Spleen (tissue), 11 donors: ENCODE measurements around the gene SMOC1. TPM values are rescaled to one million over a fixed set of nuclear protein-coding genes. Genes with fewer than 3 reads are reported as not detected.

Source experiments
- DNase-seq: peaks from one replicate; pipeline ENCODE4 v3.0.0-alpha.2; 2020
- H3K27ac ChIP-seq, 8 donors: fragments of 200-600 bp; sonication (generic) in 7 of 8; 1 replicate in 4 of 8; 2 replicates in 4 of 8; pipeline versions ENCODE4 v1.5.0 to v1.8.0; 2016 to 2021; ENCODE audit warnings: inconsistent platforms in 4 of 8, mild to moderate bottlenecking in 4 of 8, moderate library complexity in 1 of 8
- H3K27me3 ChIP-seq, 7 donors: fragments of 200-600 bp; sonication (generic) in 6 of 7; replicated peaks in 1 of 7; 1 replicate in 4 of 7; 2 replicates in 3 of 7; pipeline versions ENCODE4 v1.5.0 to v1.8.0; 2016 to 2021; ENCODE audit warnings: inconsistent platforms in 3 of 7, mild to moderate bottlenecking in 1 of 7
- H3K36me3 ChIP-seq, 6 donors: fragments of 200-600 bp; sonication (generic) in 5 of 6; 1 replicate in 4 of 6; 2 replicates in 2 of 6; pipeline versions ENCODE4 v1.5.0 to v1.8.0; 2016 to 2021; ENCODE audit warnings: inconsistent platforms in 2 of 6
- H3K4me1 ChIP-seq, 6 donors: fragments of 200-600 bp; sonication (generic) in 5 of 6; 1 replicate in 3 of 6; 2 replicates in 3 of 6; pipeline versions ENCODE4 v1.5.0 to v1.8.0; 2016 to 2021; ENCODE audit warnings: inconsistent platforms in 3 of 6
- H3K4me3 ChIP-seq, 8 donors: fragments of 200-600 bp; sonication (generic) in 7 of 8; 1 replicate in 4 of 8; 2 replicates in 4 of 8; pipeline versions ENCODE4 v1.5.0 to v1.8.0; 2016 to 2021; ENCODE audit warnings: inconsistent platforms in 4 of 8, mild to moderate bottlenecking in 4 of 8, moderate library complexity in 2 of 8
- H3K9me3 ChIP-seq, 8 donors: fragments of 200-600 bp; sonication (generic) in 7 of 8; 1 replicate in 4 of 8; 2 replicates in 4 of 8; pipeline versions ENCODE4 v1.5.0 to v1.8.0; 2016 to 2021; ENCODE audit warnings: inconsistent platforms in 4 of 8
- POLR2A ChIP-seq, 3 donors: fragments of 450-650 bp; IDR thresholded peaks; one replicate each; pipeline ENCODE4 v1.5.1; 2017; ENCODE audit warnings: antibody characterized with exemption in 3 of 3, mild to moderate bottlenecking in 1 of 3
- POLR2AphosphoS5 ChIP-seq, 3 donors: sonication (generic); formaldehyde crosslinking; IDR thresholded peaks; one replicate each; pipeline ENCODE4 v1.5.1; 2017; ENCODE audit warnings: antibody characterized with exemption in 3 of 3
- WGBS, 5 donors: extraction: QIAGEN DNeasy Blood & Tissue Kit in 3 of 5; methylation state at CpG; one replicate each; pipeline versions ENCODE4 v1.1.5 to v1.1.7; 2013 to 2018; 5-methylcytosine and 5-hydroxymethylcytosine counted together
- intact Hi-C: fragments of 100-400 bp; cut with DNase I; formaldehyde crosslinking; loops from one replicate; pipeline ENCODE4 v1.15.0; 2023; ENCODE audit warnings: low total_unique reads
- polyA plus RNA-seq, 3 donors: library from polyadenylated mRNA; stranded (reverse); fragments of 200-250 nt; gene quantifications; one replicate each; pipeline ENCODE4 v1.2.1, GENCODE V29; 2013
- total RNA-seq, 7 donors: library from RNA; depleted of rRNA in 3 of 7; stranded (reverse); fragments of >200 nt in 3 of 7; fragmentation: NEBNext Ultra II Directional in 4 of 7; extraction: Animal tissue kit (Norgen Biotek cat#: 25700) in 4 of 7; gene quantifications; one replicate each; pipeline versions ENCODE4 v1.1.0 to v1.2.1, GENCODE V29; 2016 to 2021
- TF ChIP-seq, protein P1 (sequence below), 11 experiments: fragments of 200-600 bp in 7 of 11; fragments of 450-650 bp in 4 of 11; sonication (generic) in 4 of 11; IDR thresholded peaks in 8 of 11; conservative IDR thresholded peaks in 3 of 11; 1 replicate in 7 of 11; 2 replicates in 4 of 11; pipeline versions ENCODE4 v1.4.0 to v1.8.0; 2016 to 2021; ENCODE audit warnings: antibody characterized with exemption in 11 of 11, inconsistent platforms in 4 of 11, mild to moderate bottlenecking in 1 of 11
- donor health status: healthy with polysubstance abuse.
- donor health status: DM: no; HTN: no; CAD: no; lungs with moderate emphysema.
- donor health status: DM: no; HTN: no; CAD: no.
- donor health status: Bipolar disorder and iron deficiency.
- donor health status: healthy.
- donor health status: DM: no; HTN: no; CAD: no.
- donor health status: DM: yes; HTN: yes; CAD: no.

SMOC1 gene
- total and polyA plus RNA-seq, 10 donors = 6.1 to 108 (median 29.6) TPM

DNA sequence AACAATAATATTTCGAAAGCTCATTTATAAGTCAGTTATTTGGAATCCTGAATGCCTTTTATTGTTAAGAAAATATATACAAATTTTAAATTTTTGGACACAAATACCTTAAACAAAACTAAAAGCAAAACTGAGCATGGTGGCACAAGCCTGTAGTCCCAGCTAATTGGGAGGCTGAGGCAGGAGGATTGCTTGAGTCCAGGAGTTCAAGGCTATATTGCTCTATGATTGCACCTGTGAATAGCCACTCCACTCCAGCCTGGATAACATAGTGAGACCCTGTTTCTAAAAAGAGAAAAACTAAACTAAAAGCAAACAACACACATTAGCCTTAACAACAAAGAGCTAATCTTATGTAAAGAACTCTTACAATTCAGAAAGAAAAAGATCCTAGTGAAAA lies 78.8 kb downstream of the SMOC1 start:
- no peak overlapping the region for H3K27ac ChIP-seq
- H3K4me3 ChIP-seq = no peak overlapping the region
- no peak for TF ChIP-seq POLR2AphosphoS5 (IDR thresholded peaks at IDR 0.05)
- TF ChIP-seq, protein P1, sequence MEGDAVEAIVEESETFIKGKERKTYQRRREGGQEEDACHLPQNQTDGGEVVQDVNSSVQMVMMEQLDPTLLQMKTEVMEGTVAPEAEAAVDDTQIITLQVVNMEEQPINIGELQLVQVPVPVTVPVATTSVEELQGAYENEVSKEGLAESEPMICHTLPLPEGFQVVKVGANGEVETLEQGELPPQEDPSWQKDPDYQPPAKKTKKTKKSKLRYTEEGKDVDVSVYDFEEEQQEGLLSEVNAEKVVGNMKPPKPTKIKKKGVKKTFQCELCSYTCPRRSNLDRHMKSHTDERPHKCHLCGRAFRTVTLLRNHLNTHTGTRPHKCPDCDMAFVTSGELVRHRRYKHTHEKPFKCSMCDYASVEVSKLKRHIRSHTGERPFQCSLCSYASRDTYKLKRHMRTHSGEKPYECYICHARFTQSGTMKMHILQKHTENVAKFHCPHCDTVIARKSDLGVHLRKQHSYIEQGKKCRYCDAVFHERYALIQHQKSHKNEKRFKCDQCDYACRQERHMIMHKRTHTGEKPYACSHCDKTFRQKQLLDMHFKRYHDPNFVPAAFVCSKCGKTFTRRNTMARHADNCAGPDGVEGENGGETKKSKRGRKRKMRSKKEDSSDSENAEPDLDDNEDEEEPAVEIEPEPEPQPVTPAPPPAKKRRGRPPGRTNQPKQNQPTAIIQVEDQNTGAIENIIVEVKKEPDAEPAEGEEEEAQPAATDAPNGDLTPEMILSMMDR (IDR thresholded peaks at IDR 0.05 in 8 of 11, conservative IDR thresholded peaks at IDR 0.05 in 3 of 11) = no peak
- TF ChIP-seq POLR2A (IDR thresholded peaks at IDR 0.05) = no peak
- intact Hi-C loops = no loop called here
- no peaks in the 10 kb centered on the region for H3K36me3 ChIP-seq
- H3K27me3 ChIP-seq = peaks cover 0 to 23% (median 0%) of the 10 kb centered on the region in 7 donors
- WGBS, 5 donors = 53 to 96% (median 88%) methylated on average over 1 of the region's 1 CpG
- DNase-seq = no peak
- H3K4me1 ChIP-seq = no peaks in the 10 kb centered on the region
- H3K9me3 ChIP-seq = no peaks in the 10 kb centered on the region

DNA sequence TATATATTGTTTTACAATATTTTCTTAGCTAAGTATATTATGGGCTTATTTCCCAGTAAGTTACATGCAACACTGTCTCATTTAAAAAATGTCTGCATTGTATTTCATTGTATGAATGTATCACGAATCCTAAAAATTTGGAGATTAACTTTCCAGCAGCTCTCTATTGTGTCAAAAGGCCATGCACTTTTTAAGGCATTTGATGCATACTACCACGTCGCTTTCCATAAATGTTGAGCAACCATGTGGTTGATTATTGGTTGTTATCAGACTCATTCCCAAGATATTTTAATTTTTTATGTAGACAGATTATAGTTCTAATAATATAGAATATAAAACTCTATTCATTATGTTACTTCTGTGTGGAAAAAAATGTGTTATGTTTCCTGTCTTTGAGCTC lies 79.9 kb downstream of the SMOC1 start:
- Histone ChIP-seq H3K27ac (no peak overlapping the region), H3K9me3 (no peaks in the 10 kb centered on the region), H3K36me3 (no peaks in the 10 kb centered on the region), H3K27me3 (peaks cover 0 to 23% (median 0%) of the 10 kb centered on the region in 7 donors), H3K4me3 (no peak overlapping the region), H3K4me1 (no peaks in the 10 kb centered on the region)
- 91 to 95% (median 93%) methylated on average over 3 of the region's 3 CpGs for WGBS, 5 donors
- intact Hi-C loops = no loop called here
- no peak for DNase-seq
- TF ChIP-seq, protein P1 (IDR thresholded peaks at IDR 0.05 in 8 of 11, conservative IDR thresholded peaks at IDR 0.05 in 3 of 11) = no peak
- no peak for TF ChIP-seq POLR2AphosphoS5 (IDR thresholded peaks at IDR 0.05)
- no peak for TF ChIP-seq POLR2A (IDR thresholded peaks at IDR 0.05)

DNA sequence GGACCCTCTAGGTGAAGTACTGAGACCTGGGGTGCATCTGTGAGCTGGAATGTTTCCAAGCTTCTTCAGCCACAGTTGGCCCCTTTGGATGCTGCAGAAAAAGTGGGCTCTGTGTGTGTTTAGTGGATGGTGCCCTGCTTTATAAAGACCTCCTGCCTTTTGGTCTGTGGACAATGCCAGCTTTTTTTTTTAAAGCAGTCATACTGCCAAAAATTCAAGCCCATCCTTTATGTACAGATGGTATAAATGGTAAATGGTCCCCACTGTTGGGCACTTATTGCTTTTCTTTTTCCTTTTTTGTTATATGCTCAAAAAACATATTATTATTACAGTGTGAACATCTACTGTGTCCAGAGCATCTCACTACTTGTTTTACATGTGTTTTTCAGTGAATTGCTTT lies 81.1 kb downstream of the SMOC1 start:
- Histone ChIP-seq H3K36me3 (no peaks in the 10 kb centered on the region), H3K27me3 (peaks cover 0 to 12% (median 0%) of the 10 kb centered on the region in 7 donors), H3K9me3 (no peaks in the 10 kb centered on the region), H3K4me3 (no peak overlapping the region), H3K4me1 (no peaks in the 10 kb centered on the region), H3K27ac (no peak overlapping the region)
- DNase-seq = no peak
- intact Hi-C loops = no loop called here
- TF ChIP-seq, protein P1 (IDR thresholded peaks at IDR 0.05 in 8 of 11, conservative IDR thresholded peaks at IDR 0.05 in 3 of 11) = no peak
- TF ChIP-seq POLR2A (IDR thresholded peaks at IDR 0.05) (no peak), POLR2AphosphoS5 (IDR thresholded peaks at IDR 0.05) (no peak)

DNA sequence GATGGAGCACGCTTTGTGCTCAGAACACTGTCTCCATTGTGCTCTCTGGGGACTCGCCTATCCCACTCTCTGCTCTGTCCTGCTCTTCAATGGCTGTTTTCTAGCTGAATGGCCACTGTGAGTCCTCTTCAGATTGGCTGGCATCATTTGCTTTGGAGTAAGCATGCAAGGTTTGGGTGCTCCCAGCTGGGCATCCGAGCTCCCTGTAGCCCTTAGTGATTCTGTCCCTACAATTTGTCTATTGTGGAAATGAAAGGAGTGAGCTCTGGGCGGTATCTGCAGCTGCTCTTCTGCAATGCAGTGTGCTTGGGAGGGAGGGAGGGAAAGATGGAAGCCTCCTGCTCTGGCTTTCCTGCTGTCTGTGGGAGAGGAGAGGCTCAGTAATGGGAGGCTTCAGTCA lies 84.8 kb downstream of the SMOC1 start:
- no peaks in the 10 kb centered on the region for H3K9me3 ChIP-seq
- no peak overlapping the region for H3K4me3 ChIP-seq
- H3K27me3 ChIP-seq = peaks cover 0 to 12% (median 0%) of the 10 kb centered on the region in 7 donors
- TF ChIP-seq POLR2A (IDR thresholded peaks at IDR 0.05) = no peak
- TF ChIP-seq, protein P1 (IDR thresholded peaks at IDR 0.05 in 8 of 11, conservative IDR thresholded peaks at IDR 0.05 in 3 of 11) = no peak
- TF ChIP-seq POLR2AphosphoS5 (IDR thresholded peaks at IDR 0.05) = no peak
- H3K4me1 ChIP-seq = no peaks in the 10 kb centered on the region
- intact Hi-C loops = no loop called here
- H3K27ac ChIP-seq = no peak overlapping the region
- H3K36me3 ChIP-seq = no peaks in the 10 kb centered on the region
- DNase-seq = no peak
- WGBS, 5 donors = 87 to 98% (median 88%) methylated on average over 4 of the region's 4 CpGs
